Transverse colon (tissue), 4 donors: ENCODE results near the gene IRF6.

Experiments used
- EP300 ChIP-seq: sonication (generic); formaldehyde crosslinking; IDR thresholded peaks from one replicate; pipeline ENCODE4 v1.6.1; 2017; ENCODE audit warnings: antibody characterized with exemption, low read depth
- POLR2AphosphoS5 ChIP-seq, 3 donors: sonication (generic); formaldehyde crosslinking; IDR thresholded peaks; one replicate each; pipeline ENCODE4 v1.6.1; 2016; ENCODE audit warnings: antibody characterized with exemption in 3 of 3
- TF ChIP-seq, protein P1 (sequence below), 5 experiments: fragments of 200-600 bp in 3 of 5; fragments of 450-650 bp in 2 of 5; sonication (generic) in 3 of 5; IDR thresholded peaks; 1 replicate in 2 of 5; 2 replicates in 3 of 5; pipeline ENCODE4 v1.5.1; 2016 to 2017; ENCODE audit warnings: antibody characterized with exemption in 5 of 5, inconsistent platforms in 3 of 5, mild to moderate bottlenecking in 2 of 5, moderate library complexity in 1 of 5

DNA sequence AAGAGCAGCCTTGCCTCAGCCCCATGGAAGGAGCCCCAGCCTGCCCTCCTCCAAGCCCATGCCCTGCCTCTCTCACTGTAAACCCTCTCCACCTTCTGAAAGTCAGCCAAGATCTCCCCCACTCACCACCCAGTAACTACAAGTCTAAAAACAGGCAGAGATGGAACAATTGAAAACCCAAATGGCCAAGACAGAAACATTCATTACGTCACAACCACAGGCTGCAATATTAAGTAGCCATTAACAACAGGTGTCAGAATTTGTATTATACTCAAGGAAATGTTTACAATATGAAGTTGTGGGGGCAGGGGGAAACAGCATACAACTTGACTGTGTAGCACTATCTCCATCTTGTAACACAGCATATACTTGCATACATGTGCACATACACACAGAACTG, 2.4 kb downstream of the IRF6 start:
- TF ChIP-seq, protein P1, sequence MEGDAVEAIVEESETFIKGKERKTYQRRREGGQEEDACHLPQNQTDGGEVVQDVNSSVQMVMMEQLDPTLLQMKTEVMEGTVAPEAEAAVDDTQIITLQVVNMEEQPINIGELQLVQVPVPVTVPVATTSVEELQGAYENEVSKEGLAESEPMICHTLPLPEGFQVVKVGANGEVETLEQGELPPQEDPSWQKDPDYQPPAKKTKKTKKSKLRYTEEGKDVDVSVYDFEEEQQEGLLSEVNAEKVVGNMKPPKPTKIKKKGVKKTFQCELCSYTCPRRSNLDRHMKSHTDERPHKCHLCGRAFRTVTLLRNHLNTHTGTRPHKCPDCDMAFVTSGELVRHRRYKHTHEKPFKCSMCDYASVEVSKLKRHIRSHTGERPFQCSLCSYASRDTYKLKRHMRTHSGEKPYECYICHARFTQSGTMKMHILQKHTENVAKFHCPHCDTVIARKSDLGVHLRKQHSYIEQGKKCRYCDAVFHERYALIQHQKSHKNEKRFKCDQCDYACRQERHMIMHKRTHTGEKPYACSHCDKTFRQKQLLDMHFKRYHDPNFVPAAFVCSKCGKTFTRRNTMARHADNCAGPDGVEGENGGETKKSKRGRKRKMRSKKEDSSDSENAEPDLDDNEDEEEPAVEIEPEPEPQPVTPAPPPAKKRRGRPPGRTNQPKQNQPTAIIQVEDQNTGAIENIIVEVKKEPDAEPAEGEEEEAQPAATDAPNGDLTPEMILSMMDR (IDR thresholded peaks at IDR 0.05) = no peak
- TF ChIP-seq EP300 (no peak), POLR2AphosphoS5 (IDR thresholded peaks at IDR 0.05) (no peak)
